ENCODE measurements around the gene ALOX12B.
A peak's percentile ranks its signal among the peaks of the same experiment; 100 is the strongest.
"Not testable (repeated sequence)": the region's sequence is repeated elsewhere in the genome, so short reads cannot be mapped to it uniquely, and the experiment has no call there.

Gene ALOX12B

DNA sequence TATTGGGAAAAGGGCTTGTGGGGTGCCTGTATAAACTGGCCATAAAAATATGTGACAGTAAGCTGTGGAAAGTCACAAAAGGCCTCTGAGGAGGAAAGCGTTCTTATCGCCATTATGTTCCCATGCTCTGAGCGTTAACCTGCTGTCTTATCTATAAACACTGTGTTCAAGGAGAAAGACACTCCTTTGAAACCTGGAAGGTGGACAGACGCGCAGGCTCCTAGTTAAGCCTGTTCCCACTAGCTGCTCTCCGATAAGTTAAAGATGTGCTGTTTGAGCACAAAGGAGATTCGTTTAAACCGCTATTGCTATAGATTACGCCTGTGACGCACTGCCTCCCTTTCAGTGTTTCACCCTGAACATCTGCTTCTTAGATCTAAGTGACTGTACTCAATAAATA is 5.2 kb downstream of the ALOX12B start:
- DNase-seq (ENCODE audit: low read depth), result no peak

DNA sequence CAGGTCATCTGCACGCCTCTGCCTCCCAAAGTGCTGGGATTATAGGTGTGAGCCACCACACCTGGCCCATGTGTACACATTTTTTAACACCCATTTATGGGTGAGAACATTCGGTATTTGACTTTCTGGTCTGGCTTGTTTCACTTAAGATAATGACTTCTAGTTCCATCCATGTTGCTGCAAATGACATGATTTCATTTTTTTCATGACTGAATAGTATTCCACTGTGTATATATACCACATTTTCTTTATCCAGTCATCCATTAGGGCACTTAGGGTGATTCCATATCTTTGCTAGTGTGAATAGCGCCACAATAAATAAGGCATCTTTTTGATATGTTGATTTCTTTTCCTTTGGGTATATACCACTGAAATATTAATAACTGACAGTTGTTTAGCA is 5.6 kb downstream of the ALOX12B start:
- DNase-seq (ENCODE audit: low read depth), result no peak

DNA sequence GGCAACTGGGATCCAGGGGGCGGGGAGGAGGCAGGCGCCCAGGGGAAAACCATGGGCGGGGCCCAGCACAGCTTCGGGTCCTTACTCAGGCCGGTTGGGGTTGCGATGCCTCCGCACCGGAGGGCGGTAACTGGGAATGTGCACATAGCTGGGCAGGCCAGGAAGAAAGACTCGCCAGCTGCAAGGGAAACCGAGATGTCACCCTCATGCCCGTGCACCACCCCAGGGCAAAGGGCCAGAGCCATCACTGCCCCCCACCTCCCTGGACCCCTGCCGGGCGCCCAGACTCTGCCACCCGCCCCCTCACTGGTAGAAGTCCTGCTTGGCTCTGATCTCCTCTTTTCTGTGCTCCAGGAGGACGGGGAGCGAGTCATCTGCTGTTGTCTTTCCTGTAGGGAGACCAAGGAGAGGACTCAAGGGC is 6.7 kb downstream of the ALOX12B start:
- no peak for DNase-seq (ENCODE audit: low read depth)

DNA sequence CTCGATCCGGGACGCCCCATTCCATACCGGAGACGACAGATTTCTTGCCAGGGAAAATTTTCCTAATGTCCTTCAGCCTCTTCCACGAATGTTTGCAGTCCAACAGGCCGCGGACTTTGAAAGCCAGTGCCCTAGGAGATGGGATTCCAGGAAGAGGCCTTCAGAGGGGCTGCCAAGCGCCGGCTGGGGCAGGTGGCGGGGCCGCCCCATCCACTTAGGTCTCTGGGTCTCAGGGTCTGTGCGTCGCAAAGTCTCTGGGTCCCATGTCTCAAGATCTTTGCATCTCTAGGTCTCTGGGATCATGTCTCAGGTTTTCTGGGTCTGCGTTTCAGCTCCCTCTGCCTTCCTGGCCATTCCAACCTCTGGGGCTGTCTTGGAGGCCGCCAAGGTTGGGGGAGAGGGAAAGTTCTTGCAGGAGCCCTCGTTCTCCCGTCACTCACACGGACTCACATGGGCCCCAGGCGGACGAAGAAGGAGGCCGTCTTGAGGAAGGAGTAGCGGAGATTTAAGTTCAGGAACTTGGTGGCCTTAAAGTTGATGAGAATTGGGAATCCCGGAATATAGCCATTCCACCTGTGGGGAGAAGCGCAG is 7.2 kb downstream of the ALOX12B start:
- DNase-seq (ENCODE audit: low read depth), result no peak

DNA sequence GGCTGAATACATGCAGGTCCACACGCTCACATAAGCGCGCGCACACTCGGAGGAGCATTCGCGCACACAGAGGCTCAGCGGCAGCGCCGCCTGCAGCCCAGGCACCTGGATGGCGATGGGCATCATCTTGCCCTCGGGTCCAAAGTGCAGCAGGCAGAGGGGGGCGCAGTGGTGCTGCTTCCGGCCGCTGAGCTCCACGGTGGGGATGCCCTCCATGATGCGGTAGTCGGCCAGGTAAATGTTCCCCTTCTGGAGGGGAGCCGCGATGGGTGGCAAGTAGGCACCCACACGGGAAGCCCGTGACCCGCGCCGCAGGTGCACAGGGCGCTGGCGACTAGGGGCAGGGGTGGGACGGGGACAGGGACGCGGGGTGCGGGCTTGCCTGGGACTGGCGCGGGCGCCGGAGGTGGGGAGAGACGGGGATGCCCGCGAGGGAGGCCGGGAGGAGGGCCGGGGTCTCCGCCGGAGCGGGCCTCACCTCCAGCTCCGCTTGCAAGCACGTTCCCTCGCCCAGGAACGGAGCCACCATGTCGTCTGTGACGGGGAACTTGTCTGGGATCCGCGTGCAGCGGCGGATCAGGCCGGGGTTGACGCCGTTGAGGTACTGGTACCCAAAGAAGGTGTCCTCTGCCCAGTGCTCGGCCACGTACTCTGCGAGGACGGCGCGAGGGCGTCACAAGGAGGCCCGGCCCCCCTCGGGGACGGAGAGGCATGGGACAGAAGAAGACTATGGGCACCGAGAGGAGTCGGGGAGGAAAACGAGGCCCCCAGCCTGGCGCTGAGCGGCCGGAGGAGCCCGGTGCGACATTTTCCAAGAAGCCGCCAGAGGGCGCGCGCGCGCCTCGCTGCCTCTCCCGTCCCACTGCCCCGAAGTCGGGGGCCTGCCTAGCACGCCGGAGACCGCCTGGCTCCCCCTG is 8.0 kb downstream of the ALOX12B start:
- peak; percentile 63 for DNase-seq (ENCODE audit: low read depth)

DNA sequence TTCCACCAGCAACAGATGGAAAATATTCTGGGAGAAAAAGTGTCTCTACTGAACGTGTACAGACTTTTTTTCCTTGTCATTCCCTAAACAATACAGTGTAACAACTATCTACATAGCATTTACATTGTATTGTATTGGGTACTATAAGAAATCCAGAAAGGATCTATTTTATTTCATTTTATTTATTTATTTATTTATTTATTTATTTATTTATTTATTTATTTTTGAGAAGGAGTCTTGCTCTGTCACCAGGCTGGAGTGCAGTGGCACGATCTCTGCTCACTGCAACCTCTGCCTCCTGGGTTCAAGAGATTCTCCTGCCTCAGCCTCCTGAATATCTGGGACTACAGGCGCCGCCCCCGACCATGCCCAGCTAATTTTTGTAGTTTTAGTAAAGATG is 9.6 kb downstream of the ALOX12B start:
- not testable (repeated sequence) for DNase-seq (ENCODE audit: low read depth)

DNA sequence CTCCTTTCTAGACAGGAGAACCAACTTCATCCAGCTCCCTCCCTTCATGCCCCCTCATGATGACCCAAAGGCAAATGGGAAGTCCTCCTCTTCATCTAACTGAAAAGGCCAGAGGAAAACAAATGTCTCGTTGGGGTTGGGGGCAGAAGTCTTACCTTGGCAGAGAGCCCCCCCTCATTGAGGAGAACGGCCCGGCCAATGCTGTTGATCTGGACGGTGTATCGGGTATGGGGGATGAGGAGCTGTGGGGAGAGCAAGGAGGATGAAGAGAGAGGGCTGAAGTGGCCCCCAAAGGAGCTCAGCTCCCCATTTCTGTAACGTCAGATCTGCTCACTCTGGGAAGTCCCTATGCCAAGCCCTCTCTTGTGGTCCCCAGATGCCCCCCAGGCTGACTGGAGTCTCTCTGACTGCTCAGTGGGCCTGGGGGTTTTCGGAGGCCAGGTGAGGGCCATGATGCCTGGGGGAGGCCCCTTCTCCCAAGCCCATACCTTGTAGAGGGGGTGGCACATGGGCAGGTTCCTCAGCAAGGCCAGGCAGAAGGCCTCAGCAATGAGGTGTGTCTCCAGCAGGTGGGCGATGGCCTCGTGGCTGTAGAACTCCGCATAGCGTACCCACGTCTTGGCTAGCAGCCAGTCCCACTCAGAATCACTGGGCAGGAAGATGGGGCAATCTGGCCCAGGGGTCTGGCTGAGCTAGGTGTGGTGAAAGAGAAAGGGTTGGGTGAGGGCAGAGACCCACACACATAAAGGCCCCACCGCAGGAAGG is 10.8 kb downstream of the ALOX12B start:
- no peak for DNase-seq (ENCODE audit: low read depth)

DNA sequence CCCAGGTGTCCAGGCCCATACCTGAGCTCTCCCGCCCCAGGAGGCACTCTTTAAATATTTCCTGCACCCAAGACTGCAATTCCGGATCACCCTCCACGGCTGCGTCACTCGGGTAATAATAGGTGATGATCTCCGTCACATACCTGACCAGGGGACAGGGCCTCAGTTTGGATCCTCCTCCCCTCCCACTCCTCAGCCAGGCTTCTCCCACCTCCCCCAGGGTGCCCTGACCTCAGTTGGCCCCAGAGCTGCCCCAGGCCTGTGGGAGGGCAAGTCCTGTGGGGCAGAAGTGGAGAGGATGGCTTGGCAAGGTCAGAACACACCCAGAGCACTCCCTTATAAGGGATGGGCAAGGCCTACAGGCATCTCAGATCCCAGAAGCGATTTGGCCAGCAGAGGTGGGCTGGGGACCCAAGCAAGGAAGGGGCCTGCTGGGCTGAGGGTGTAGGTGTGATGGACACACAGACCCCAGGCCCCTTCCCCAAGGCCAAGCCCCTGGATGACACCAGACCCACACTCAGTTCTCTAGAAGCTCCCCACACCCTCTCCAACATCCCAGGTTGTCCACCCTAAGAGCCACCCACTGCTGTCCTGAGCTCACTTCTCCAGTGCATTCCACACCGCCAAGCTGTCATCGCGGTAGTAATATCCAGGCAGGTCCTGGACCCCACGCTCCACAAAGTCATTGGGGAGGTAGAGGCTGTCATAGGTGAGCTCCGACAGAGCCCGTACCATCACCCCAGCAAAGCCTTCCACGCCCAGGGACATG is 11.8 kb downstream of the ALOX12B start:
- no peak for DNase-seq (ENCODE audit: low read depth)

DNA sequence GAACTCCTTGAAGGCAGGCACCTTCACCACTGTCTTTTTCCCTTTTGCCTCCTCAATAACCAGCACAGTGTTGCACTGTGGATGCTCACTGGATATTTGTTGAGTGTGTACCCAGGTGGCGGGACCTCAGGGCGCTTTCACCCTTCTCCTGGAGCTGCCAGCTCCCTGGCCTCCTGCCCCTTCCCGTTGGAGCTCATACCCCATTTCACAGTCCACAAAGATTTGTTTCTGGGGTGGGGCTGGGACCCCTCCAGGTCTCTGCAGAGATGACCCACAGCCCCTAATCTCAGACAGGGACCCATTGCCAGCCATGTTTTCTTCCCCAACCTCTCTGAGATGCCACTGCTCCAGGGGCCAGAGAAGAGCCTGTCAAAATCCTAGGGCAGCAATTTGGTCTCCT is 12.4 kb downstream of the ALOX12B start:
- DNase-seq (ENCODE audit: low read depth), result no peak

DNA sequence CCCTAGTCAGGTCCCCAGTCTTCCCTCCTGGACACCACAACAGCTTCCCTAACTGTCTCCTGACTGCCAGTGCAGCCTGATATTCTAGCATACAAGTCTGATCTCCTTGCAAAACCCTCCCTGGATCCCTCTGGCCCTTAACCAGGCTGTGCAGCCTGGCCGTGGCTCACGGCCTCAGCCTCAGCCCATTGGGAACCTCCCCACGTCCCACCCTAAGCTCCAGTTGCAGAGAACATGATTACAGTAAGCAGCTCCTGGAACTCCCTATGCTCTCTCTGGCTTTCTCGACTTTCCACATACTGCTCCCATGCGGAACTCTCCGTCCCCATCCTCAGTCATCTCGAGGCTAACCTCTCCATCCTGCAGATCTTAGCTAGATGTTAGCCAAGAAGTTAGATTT is 13.0 kb downstream of the ALOX12B start:
- DNase-seq (ENCODE audit: low read depth), result no peak

DNA sequence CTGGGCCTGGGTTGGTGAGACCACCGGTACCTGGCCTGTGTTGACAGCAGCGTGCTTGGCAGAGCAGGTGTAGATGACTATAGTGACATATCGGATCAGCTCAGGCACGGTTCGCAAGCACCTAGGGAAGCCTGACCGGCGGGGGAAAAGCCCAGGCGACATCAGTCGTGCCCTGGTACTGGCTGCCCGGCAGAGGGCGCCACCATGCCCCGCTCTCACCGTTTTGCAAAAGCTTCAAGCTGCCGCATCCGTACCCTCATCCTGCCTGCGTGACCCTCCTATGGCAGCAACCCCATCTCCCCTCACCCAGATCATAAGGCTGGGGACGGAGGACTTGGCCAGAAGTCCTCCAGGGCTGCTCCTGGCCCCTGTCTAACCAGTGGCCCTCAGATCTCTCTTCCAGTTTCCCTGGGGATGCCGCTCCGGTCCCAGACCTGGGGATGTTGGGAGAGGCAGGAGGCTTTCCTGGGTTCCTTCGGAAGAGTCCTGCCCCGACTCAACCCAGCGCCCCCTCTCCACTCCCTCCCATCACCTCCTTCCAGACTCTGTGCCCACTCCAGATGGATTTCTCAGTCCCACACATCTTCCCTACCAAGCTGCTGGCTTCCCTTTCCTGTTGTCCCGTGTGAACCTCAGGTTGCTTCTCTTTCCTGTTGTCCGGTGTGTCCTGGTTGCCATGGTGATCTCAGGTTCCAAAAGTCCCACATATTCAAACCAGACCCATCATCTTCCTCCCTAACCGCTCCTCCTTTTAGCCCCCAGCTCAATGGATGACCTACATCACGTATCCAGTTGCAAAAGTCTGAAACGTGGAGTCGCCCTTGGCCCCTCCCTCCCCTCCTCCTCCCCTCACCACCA is 13.7 kb downstream of the ALOX12B start:
- DNase-seq (ENCODE audit: low read depth), result peak; percentile 62

DNA sequence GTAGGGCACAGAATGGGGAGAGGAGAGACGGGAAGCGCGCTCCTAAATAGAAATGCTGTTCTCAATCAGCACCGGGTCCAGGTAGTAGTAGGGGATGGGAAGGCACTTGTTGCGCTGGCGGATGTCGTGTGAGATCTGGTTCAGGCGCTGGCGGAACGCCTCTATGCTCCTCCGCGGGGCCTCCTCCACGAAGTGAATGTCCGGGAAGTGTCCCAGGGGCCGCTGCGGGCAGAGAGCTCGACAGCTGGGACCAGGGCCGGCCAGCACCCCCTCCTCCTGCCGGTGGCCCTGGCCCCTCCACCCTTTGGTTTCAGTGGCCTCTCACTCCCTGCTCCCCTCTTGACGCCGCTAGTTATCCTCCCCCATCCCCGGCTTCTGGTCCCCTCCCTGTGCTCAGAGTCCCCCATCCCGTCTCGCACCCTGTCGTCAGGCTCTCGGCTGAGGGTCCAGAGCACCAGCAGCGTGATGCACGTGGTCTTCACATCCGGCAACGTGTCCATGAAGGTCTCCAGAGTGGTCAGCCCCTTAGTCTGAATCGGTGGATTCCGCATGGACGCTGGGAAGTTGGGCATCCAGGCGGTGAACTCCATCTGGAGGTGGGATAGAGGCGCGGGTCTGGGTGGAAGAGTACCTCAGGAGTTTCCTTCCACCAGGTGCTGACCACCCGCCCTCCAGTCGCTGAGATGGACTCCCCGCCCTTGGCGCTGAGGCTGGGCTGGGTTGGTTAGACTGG is 14.6 kb downstream of the ALOX12B start:
- peak; percentile 12 for DNase-seq (ENCODE audit: low read depth)

DNA sequence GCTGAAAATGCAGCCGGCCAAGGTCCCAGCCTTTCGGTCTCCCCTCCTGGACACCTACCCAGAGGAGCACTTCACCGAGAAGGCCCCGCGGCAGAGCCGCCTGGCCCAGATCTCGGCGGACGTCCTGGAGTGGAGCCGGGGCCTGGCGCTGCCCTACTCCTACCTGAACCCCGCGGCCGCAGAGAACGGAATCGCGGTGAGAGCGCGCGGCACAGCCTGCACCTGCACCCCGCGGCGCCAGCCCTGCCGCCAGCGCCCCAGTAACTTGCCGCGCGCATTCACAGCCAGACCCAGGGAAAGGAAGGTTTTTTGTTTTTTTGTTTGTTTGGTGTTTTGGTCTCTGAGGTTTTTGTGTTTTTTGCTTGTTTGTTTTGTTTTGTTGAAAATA is 15.2 kb downstream of the ALOX12B start:
- DNase-seq (ENCODE audit: low read depth), result no peak

DNA sequence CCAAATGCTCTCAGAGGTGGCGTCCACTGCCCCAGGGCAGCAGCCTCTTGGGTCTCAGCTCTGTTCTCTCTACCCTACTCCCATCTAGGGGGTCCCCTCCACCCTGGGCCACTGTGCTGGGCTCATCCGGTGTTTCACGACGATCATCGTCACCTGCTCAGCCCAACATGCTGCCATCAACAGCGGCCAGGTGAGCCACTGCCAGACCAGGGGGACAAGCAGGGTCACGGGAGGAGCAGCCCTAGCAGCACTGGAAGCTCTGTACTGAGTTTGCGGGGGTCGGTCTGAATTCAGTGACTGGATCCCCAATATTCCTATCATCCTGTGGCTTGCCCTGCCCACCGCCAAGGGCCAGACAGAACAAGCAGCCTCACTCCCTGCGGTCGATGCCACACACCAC is 16.0 kb downstream of the ALOX12B start:
- DNase-seq (ENCODE audit: low read depth), result no peak

DNA sequence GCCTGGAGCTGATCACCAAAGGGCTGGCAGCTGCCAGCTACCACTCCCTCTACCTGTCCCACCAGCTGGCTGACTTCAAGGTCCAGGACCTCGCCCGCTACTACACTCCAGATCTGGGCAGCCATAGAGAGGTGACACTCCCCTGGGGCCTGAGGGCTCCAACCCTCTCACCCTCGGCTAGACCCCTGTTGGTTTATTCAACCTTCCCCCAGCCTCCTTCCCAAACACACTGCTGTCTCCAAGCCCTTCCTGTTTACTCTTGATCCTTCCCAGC is 18.0 kb downstream of the ALOX12B start:
- no peak for DNase-seq (ENCODE audit: low read depth)

DNA sequence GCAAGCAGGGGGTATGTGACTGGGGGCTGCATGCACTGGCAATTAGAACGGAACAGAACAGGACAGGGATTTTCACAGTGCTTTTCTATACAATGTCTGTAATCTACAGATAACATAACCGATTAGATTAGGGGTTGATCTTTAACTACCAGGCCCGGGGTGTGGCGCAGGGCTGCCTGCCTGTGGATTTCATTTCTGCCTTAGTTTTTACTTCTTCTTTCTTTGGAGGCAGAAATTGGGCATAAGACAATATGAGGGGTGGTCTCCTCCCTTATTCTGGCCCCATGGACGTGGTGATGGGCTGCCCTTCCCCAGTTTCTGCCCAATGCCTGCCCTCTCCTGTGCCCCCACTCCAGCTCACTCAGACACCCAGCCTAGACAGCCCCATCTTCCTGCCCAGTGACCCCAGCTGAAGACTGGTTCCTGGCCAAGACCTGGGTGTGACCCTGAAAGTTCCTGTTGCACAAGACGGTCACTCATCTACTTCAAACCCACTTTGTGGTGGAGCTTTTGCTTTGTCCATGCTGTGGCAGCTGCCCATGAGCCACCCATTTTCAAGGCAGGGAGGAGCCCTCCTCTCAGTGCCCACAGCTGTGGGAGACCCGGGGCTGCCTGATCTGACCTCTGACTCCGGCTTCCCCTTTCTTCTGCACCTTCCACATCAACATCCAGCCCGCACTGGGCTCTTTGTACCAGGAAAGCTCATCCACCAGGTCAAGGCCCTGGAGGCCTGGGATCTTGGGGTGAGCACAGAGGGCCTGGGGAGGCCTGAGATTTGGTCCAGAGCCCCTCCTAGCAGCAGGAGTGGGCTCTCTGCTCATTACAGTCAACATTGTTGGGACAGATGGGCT is 18.6 kb downstream of the ALOX12B start:
- no peak for DNase-seq (ENCODE audit: low read depth)

DNA sequence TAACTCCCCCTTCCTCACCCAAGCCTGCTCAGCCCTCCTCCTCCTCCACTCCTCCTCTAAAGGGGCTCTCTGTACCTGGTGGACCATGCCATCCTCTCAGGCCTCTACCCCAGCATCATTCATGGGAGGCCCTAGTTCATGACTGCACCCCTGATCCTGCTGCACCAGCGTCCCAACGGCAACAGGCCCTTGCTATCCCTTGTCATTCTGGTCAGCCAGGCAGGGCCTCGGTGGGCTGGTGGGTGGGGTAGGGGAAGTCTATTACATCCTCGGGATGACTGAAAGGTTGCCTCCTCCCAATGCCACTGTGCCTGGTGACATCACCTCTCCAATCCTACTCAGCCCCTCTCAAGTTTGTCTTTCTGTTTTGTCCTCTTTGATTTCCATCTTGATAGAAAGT is 19.7 kb downstream of the ALOX12B start:
- no peak for DNase-seq (ENCODE audit: low read depth)

DNA sequence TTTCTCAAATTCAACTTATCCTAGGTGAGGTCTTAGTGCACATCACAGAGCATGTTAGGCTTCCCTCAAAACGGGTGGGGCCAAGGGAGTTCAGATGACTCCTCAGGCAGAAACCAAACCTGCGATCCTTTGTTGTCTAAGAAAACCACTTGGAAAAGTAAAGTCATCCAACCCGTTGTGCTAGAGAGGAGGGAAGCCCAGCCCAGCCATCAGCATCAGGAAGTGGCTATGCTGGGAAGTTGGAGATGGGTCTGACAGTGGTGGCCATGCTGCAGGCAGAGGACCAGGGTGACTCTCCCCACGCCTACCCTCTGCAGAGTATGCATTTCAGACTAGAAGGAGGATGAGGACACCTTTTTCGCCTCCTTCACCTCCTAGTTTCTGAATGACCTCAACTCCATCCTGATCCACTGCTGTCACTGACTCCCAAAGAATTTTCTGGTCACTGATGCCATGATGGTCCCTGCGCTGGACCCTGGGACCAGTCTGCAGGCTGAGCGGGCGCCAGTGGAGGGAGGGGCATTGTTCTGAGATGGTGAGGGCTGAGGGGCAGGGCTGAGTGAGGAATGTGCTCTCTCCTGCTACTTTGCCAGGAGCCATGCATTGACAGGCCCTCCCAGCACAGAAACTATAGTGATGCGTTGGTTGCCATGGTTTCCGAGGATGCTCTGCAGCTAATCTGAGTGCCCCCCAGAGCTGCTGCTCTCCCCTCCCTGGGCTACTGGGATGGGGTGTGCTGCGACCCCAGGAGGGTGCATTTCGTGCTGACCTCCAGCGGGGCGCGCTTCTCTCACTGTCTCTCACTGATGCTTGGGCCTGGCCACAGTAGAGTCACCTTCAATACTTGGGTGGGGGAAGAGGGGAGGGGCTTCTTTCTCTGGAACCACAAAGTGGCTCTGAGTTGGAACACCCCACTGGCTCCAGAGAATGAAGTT is 20.4 kb downstream of the ALOX12B start:
- DNase-seq (ENCODE audit: low read depth), result no peak

DNA sequence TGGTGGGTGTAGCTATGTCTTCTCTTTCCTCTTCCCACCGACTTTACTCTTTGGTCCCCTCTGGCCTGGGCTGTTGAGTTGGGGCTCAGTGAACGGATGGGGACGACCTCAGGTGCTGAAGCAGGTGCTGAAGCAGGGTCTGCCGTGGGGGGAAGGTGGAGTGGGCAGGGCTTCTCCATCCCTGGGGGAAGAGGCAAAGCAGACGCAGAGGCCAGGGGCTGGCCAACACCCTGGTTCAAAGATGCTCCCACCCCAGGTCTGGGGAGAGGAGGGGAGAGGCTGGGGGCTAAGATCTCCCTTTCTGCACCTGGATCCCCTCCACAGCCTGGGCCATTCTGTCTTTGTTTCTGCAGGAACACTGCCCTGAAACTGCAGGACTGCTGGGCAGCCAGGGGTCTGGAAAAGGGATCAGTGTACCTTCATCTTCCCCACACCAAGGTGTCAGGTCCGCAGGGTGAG is 22.9 kb downstream of the ALOX12B start:
- no peak for DNase-seq (ENCODE audit: low read depth)
